GM10266 (cell line): ENCODE data around the gene MAP3K5.
"Not testable (repeated sequence)": the region's sequence is repeated elsewhere in the genome, so short reads cannot be mapped to it uniquely, and the experiment has no call there.

Source experiments
- DNase-seq: peaks from one replicate; pipeline ENCODE4 v3.0.0; 2012; ENCODE audit errors: extremely low spot score
- TF ChIP-seq, protein P1 (sequence below): IDR thresholded peaks from 2 replicates; pipeline ENCODE4 v1.5.1; 2012; ENCODE audit warnings: mild to moderate bottlenecking, low read depth; ENCODE audit not compliant: control insufficient read depth, insufficient read depth; ENCODE audit errors: missing control alignments

Gene MAP3K5

GRCh38 chr6:136790411-136791295 is 1.6 kb downstream of the MAP3K5 start:
- TF ChIP-seq, protein P1, sequence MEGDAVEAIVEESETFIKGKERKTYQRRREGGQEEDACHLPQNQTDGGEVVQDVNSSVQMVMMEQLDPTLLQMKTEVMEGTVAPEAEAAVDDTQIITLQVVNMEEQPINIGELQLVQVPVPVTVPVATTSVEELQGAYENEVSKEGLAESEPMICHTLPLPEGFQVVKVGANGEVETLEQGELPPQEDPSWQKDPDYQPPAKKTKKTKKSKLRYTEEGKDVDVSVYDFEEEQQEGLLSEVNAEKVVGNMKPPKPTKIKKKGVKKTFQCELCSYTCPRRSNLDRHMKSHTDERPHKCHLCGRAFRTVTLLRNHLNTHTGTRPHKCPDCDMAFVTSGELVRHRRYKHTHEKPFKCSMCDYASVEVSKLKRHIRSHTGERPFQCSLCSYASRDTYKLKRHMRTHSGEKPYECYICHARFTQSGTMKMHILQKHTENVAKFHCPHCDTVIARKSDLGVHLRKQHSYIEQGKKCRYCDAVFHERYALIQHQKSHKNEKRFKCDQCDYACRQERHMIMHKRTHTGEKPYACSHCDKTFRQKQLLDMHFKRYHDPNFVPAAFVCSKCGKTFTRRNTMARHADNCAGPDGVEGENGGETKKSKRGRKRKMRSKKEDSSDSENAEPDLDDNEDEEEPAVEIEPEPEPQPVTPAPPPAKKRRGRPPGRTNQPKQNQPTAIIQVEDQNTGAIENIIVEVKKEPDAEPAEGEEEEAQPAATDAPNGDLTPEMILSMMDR: no peak
- no peak for DNase-seq

DNA sequence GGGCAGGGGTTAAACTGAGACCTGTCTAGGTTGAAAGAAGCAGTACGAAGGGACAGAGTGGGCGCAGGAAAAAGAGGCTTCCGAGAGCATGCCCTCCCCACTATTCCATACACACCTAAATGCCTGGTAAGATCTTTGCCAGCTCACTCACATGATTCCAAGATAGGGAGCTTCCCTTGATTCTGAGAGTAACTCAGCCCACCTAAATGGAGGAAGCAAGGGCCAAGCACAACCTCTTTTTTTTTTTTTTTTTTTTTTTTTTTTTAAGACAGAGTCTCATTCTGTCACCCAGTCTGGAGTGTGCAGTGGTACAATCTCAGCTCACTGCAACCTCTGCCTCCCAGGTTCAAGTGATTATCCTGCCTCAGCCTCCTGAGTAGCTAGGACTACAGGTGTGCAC is 2.8 kb downstream of the MAP3K5 start:
- DNase-seq: not testable (repeated sequence)

DNA sequence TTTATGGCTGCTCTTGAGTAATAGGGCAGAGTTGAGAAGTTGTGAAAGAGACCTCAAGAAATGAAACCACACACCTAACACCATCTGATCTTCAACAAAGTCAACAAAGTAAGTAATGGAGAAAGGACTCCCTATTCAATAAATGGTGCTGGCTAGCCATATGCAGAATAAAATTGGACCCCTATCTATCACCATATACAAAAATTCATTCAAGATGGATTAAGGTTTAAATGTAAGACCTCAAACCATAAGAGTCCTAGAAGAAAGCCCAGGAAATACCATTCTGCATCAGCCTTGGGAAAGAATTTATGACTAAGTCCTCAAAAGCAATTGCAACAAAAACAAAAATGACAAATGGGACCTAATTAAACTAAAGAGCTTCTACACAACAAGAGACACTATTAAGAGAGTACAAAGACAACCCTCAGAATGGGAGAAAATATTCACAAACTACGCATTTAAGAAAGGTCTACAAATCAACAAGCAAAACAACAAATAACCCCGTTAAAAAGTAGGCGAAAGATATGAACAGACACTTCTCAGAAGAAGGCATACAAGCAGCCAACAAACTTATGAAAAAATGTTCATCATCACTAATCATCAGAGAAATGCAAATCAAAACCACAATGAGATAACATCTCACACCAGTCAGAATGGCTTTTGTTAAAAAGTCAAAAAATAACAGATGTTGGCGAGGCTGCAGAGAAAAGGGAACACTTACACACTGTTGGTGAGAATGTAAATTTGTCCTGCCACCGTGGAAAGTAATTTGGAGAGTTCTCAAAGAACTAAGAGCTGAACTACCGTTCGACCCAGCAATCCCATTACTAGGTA is 4.0 kb downstream of the MAP3K5 start:
- TF ChIP-seq, protein P1: no peak
- DNase-seq: no peak

DNA sequence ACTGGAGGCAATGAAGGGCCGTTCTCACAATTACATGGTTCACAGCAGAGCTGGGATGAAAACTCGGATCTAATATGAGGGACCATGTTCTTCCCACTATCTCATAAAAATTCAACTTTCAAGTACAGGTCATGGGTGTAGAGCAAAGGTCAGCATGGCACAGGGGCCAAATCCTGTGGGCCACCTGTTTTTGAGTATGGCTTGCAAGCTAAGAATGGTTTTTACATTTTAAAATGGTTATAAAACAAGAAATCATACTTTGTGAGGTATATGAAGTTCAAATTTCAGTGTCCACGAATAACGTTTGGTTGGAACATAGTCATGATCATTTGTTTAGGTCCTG is 4.6 kb downstream of the MAP3K5 start:
- TF ChIP-seq, protein P1: no peak
- DNase-seq: no peak

DNA sequence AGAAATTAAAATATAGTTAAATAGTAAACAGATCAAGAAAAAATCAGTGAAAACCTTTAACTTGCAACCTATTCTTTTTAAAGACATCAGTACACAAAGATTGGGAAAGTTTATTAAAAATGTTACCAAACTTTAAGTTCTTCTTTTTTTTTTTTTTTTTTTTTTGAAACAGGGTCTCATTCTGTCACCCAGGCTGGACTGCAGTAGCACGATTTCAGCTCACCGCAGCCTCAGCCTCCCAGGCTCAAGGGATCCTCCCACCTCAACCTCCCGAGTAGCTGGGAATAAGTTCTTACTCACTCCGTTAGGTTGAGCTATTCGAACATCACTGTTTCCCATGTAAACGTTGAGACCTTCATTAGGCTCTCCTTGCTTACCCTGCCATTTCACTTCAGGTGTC is 5.6 kb downstream of the MAP3K5 start:
- DNase-seq: no peak
- TF ChIP-seq, protein P1: no peak

DNA sequence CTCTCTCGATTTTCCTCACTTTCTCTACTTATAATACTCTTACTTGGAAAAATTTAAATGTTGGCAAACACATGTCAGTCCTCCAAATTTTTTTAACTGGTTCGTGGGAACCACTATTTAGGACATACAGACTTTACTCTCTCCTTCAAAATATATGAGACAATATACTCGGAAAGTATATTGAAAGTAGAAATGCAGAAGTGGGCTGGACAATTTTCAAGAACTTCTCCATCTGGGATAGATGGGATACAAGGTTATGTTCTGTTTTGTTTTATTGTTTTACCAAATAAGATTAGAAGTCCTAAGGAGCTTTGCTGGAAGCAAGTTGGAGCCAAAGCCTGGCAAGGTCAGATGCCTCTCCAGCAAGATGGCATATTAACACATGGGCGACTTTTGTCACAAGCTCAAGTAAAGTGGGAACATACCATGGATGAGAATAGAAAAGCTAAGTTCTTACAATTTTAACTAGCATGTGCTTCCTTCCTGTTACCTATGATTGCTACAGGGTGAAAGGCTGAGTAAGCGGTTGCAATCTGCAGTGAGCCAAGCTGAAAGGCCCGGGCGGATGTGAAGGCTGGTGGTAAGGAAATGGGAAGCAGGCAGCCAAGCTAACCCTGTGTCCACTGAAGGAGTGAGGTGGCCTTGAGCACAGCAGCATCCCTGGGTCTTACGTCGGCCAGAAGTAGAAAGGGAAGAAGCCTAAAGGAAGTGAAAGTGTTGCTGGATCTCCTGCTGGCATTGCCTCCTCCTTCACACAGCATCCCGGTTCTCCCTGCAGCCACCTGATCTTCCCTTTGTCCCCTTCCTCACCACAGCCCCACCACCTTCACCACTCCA is 7.1 kb downstream of the MAP3K5 start:
- TF ChIP-seq, protein P1: no peak
- DNase-seq: no peak

- TF ChIP-seq, protein P1: no peak
- no peak for DNase-seq
Measured at GRCh38 chr6:136784271-136784664, 8.0 kb downstream of the MAP3K5 start.
